GM12878 (cell line): ENCODE measurements around the gene CUL4A. TPM values are rescaled to one million over a fixed set of nuclear protein-coding genes. Genes with fewer than 3 reads are reported as not detected.

ENCODE experiments used
- ATAC-seq: fragments of 200-7000 bp; cut with Tn5 transposase; 3 replicates; pipeline ENCODE4 v1.9.1; 2020; ENCODE audit warnings: mild to moderate bottlenecking, moderate library complexity
- BruUV-seq: library from RNA; stranded (reverse); fragments of 400-500 nt; replicated peaks from 2 replicates; lab custom pipeline; 2021; lab: Mats Ljungman, UMichigan
- CTCF ChIA-PET: fragments of 300-600 bp; sonication (Branson Sonifier 250); formaldehyde crosslinking; extraction: SDS; loops from one replicate; lab custom pipeline; 2021; ENCODE audit warnings: inconsistent platforms; lab: Yijun Ruan, JAX
- POLR2A ChIA-PET: fragments of 350-600 bp; formaldehyde crosslinking; extraction: SDS; loops from one replicate; lab custom pipeline; 2021; ENCODE audit warnings: inconsistent platforms; lab: Charles Lee
- RAD21 ChIA-PET: fragments of 300-600 bp; sonication (Branson Sonifier 250); formaldehyde crosslinking; loops from one replicate; lab custom pipeline; 2023; ENCODE audit warnings: antibody characterized with exemption; ENCODE audit not compliant: unreplicated experiment; lab: Charles Lee
- SMC1A ChIA-PET: fragments of 300-600 bp; sonication (Branson Sonifier 250); formaldehyde crosslinking; loops from one replicate; lab custom pipeline; 2023; ENCODE audit not compliant: unreplicated experiment, uncharacterized antibody; lab: Charles Lee
- DNase-seq: peaks from one replicate; pipeline ENCODE4 v3.0.0-alpha.2; 2011; ENCODE audit warnings: low read depth, low spot score
- FAIRE-seq: peaks from 3 replicates; lab custom pipeline; 2011; peaks lifted over from hg19 to GRCh38; lab: Jason Lieb, UNC
- H2AFZ ChIP-seq: 2 replicates; pipeline ENCODE4 v1.6.0; 2011; ENCODE audit warnings: low read depth, low read length, control low read depth; ENCODE audit not compliant: control insufficient read depth
- H3K27ac ChIP-seq: 2 replicates; pipeline ENCODE4 v1.5.1; 2011; ENCODE audit warnings: control low read depth; ENCODE audit not compliant: control insufficient read depth, insufficient read depth
- H3K27me3 ChIP-seq, 2 experiments: replicated peaks in 1 of 2; 2 replicates each; pipeline versions ENCODE4 v1.6.0 to v1.6.1; 2011; ENCODE audit warnings: low read length in 1 of 2; ENCODE audit not compliant: control insufficient read depth in 2 of 2, insufficient read depth in 2 of 2
- H3K36me3 ChIP-seq, 2 experiments: 2 replicates each; pipeline ENCODE4 v1.5.1; 2011; ENCODE audit warnings: low read length in 1 of 2; ENCODE audit not compliant: control insufficient read depth in 2 of 2, insufficient read depth in 2 of 2
- H3K4me1 ChIP-seq: 2 replicates; pipeline ENCODE4 v1.6.1; 2011; ENCODE audit warnings: mild to moderate bottlenecking, low read length, moderate library complexity, mixed read lengths; ENCODE audit not compliant: control insufficient read depth, insufficient read depth
- H3K4me2 ChIP-seq: 2 replicates; pipeline ENCODE4 v1.6.0; 2011; ENCODE audit warnings: control low read depth; ENCODE audit not compliant: control insufficient read depth, insufficient read depth
- H3K4me3 ChIP-seq: fragments of 200-600 bp; sonication (generic); 2 replicates; pipeline ENCODE4 v1.5.1; 2016
- H3K79me2 ChIP-seq: 2 replicates; pipeline ENCODE4 v1.6.0; 2011; ENCODE audit warnings: low read length; ENCODE audit not compliant: control insufficient read depth, insufficient read depth
- H3K9ac ChIP-seq: 2 replicates; pipeline ENCODE4 v1.8.0; 2011; ENCODE audit warnings: low read length, control low read depth, mixed read lengths; ENCODE audit not compliant: control insufficient read depth, insufficient read depth
- H3K9me3 ChIP-seq: replicated peaks from 3 replicates; pipeline ENCODE4 v1.5.1; 2011; ENCODE audit warnings: mild to moderate bottlenecking, low read length; ENCODE audit not compliant: control insufficient read depth, insufficient read depth
- H4K20me1 ChIP-seq: 2 replicates; pipeline ENCODE4 v1.6.0; 2011; ENCODE audit not compliant: control insufficient read depth, insufficient read depth
- BMI1 ChIP-seq: fragments of 450-650 bp; IDR thresholded peaks from 2 replicates; pipeline ENCODE4 v1.6.1; 2016; ENCODE audit warnings: mild to moderate bottlenecking, moderate library complexity, borderline replicate concordance
- DPF2 ChIP-seq: fragments of 450-650 bp; IDR thresholded peaks from 2 replicates; pipeline ENCODE4 v1.6.1; 2017; ENCODE audit warnings: mild to moderate bottlenecking
- ELK1 ChIP-seq: IDR thresholded peaks from 2 replicates; pipeline ENCODE4 v1.6.1; 2012; ENCODE audit warnings: low read depth, low read length, improper control_type of control experiment
- RELB ChIP-seq: fragments of 450-650 bp; IDR thresholded peaks from 2 replicates; pipeline ENCODE4 v1.6.1; 2017; ENCODE audit warnings: low read depth, mild to moderate bottlenecking, moderate library complexity
- SMAD1 ChIP-seq: fragments of 450-650 bp; IDR thresholded peaks from 2 replicates; pipeline ENCODE4 v1.6.1; 2018; ENCODE audit warnings: mild to moderate bottlenecking, low read depth; ENCODE audit not compliant: partially characterized antibody
- TARDBP ChIP-seq: IDR thresholded peaks from 2 replicates; pipeline ENCODE4 v1.6.1; 2016; ENCODE audit warnings: borderline replicate concordance
- ZBED1 ChIP-seq: IDR thresholded peaks from 2 replicates; pipeline ENCODE4 v1.6.1; 2016; ENCODE audit warnings: borderline replicate concordance
- WGBS: methylation state at CpG from one replicate; pipeline ENCODE4 v1.1.6; 2016; ENCODE audit warnings: low lambda C conversion rate; ENCODE audit not compliant: insufficient replicate concordance, insufficient coverage; ENCODE audit errors: missing lambda C conversion rate; 5-methylcytosine and 5-hydroxymethylcytosine counted together
- in situ Hi-C: fragments of 300-500 bp; cut with MboI; formaldehyde crosslinking; loops from 9 replicates; pipeline ENCODE4 v1.14.3; 2018; ENCODE audit warnings: mixed read lengths
- intact Hi-C: fragments of 100-400 bp; cut with micrococcal nuclease; formaldehyde crosslinking; loops from one replicate; pipeline ENCODE4 v1.14.2; 2022; ENCODE audit not compliant: unreplicated experiment
- polyA plus RNA-seq, 11 experiments: library from polyadenylated mRNA; depleted of rRNA in 4 of 11; unstranded in 6 of 11; stranded (reverse) in 5 of 11; fragments of >200 nt; fragmentation: Nextera tagmentation in 4 of 11; fragmentation: Illumina TruSeq in 1 of 11; extraction: Ambion mirVana in 4 of 11; extraction: Trizol in 1 of 11; gene quantifications; 1 replicate in 1 of 11; 2 replicates in 10 of 11; pipeline versions ENCODE4 v1.2.1 to v1.2.3, GENCODE V29; 2011 to 2016; ENCODE audit warnings: inconsistent platforms in 2 of 11, missing spikeins in 2 of 11, low read depth in 1 of 11
- total RNA-seq, 4 experiments: library from RNA; depleted of rRNA in 3 of 4; stranded (reverse); fragments of >200 nt in 3 of 4; fragmentation: Illumina TruSeq in 1 of 4; extraction: Trizol in 1 of 4; gene quantifications; 2 replicates each; pipeline versions ENCODE4 v1.2.1 to v1.2.3, GENCODE V29; 2013 to 2021

The CUL4A gene
- total and polyA plus RNA-seq, 10 of the 15 experiments (the other 5 are each of a cell fraction or from before 2014, with no cell fraction given), result 19.7 to 74.3 (median 55.6) TPM

- H3K36me3 ChIP-seq, result peaks cover 4 to 17% of the 10 kb centered on the region in 2 experiments
- ChIA-PET POLR2A (interaction anchor here (0.6 kb wide), 1 partner anchor 98 kb away, joined by 6 read pairs; no protein-coding TSS in a partner anchor), CTCF (no interaction called here), RAD21 (no interaction called here), SMC1A (no interaction called here)
- H3K9ac ChIP-seq, result no peak overlapping the region
- intact Hi-C loops, result no loop called here
- no peak overlapping the region for H3K4me3 ChIP-seq
- no peaks in the 10 kb centered on the region; the same call in 2 of the 3 replicates for H3K9me3 ChIP-seq
- H3K27ac ChIP-seq, result no peak overlapping the region
- 92% methylated on average over 34 of the region's 34 CpGs for WGBS
- H3K4me2 ChIP-seq, result no peak overlapping the region
- DNase-seq (no peak), ATAC-seq (no peak), FAIRE-seq (no peak)
- no peaks in the 10 kb centered on the region for H3K4me1 ChIP-seq
- H4K20me1 ChIP-seq, result no peaks in the 10 kb centered on the region
- in situ Hi-C loops, result no loop called here
- no peak overlapping the region for H2AFZ ChIP-seq
- TF ChIP-seq TARDBP (no peak), SMAD1 (no peak), DPF2 (no peak), ZBED1 (no peak), RELB (no peak), ELK1 (no peak), BMI1 (no peak)
- no peaks in the 10 kb centered on the region for H3K27me3 ChIP-seq
- no peaks in the 10 kb centered on the region for H3K79me2 ChIP-seq
- no TSS peak for BruUV-seq
Measured at GRCh38 chr13:113171250-113172125, 37.9 kb upstream of the CUL4A start.
